Measurements from ENCODE around the gene BLVRB. TPM values are rescaled to one million over a fixed set of nuclear protein-coding genes. Genes with fewer than 3 reads are reported as not detected.

BLVRB gene
- total and polyA plus RNA-seq, 9 of the 15 experiments (the other 6 are each of a cell fraction or from before 2014, with no cell fraction given) = 81.1 to 749 (median 331) TPM

- TF ChIP-seq CREB3 (tag; conservative IDR thresholded peaks at IDR 0.05; ENCODE audit: low read depth) (no peak), MTA3 (IDR thresholded peaks at IDR 0.05; ENCODE audit: borderline replicate concordance) (no peak), NFIC (IDR thresholded peaks at IDR 0.05) (no peak), RBM25 (IDR thresholded peaks at IDR 0.05; ENCODE audit: low read depth, low read length, severe bottlenecking) (no peak), ZNF717 (CRISPR knock-in tag; IDR thresholded peaks at IDR 0.05) (no peak), SMARCE1 (IDR thresholded peaks at IDR 0.05) (0 out of 2 replicates have a peak, but pooled peaks have one; percentile 32), HSF4 (CRISPR knock-in tag; IDR thresholded peaks at IDR 0.05; ENCODE audit: borderline replicate concordance) (no peak), ZNF263 (CRISPR knock-in tag; IDR thresholded peaks at IDR 0.05; ENCODE audit: borderline replicate concordance) (0 out of 2 replicates have a peak, but pooled peaks have one; percentile 3), ZBTB2 (IDR thresholded peaks at IDR 0.05) (no peak), CBFB (CRISPR knock-in tag; IDR thresholded peaks at IDR 0.05) (no peak), STAT5A (IDR thresholded peaks at IDR 0.05; ENCODE audit: borderline replicate concordance, low read length) (no peak), RNF2 (IDR thresholded peaks at IDR 0.05) (0 out of 2 replicates have a peak, but pooled peaks have one; percentile 30), SP2 (IDR thresholded peaks at IDR 0.05; ENCODE audit: extremely low read depth, low read depth, low read length, poor library complexity, severe bottlenecking) (no peak), ZNF398 (CRISPR knock-in tag; IDR thresholded peaks at IDR 0.05) (no peak), ZNF408 (CRISPR knock-in tag; IDR thresholded peaks at IDR 0.05; ENCODE audit: low read depth) (no peak), RBM39 (optimal IDR thresholded peaks at IDR 0.05; ENCODE audit: low read depth, low read length) (no peak), ZNF174 (CRISPR knock-in tag; IDR thresholded peaks at IDR 0.05) (no peak), MXD1 (CRISPR knock-in tag; IDR thresholded peaks at IDR 0.05; ENCODE audit: borderline replicate concordance, poor library complexity, severe bottlenecking) (no peak), PML (IDR thresholded peaks at IDR 0.05; ENCODE audit: low read length) (no peak), NKRF (IDR thresholded peaks at IDR 0.05; ENCODE audit: borderline replicate concordance) (no peak)
- TF ChIP-seq, protein P1, sequence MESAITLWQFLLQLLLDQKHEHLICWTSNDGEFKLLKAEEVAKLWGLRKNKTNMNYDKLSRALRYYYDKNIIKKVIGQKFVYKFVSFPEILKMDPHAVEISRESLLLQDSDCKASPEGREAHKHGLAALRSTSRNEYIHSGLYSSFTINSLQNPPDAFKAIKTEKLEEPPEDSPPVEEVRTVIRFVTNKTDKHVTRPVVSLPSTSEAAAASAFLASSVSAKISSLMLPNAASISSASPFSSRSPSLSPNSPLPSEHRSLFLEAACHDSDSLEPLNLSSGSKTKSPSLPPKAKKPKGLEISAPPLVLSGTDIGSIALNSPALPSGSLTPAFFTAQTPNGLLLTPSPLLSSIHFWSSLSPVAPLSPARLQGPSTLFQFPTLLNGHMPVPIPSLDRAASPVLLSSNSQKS (CRISPR knock-in tag; IDR thresholded peaks at IDR 0.05) = no peak
These were observed 19.7 kb downstream of the BLVRB start (continued) for GRCh38 chr19:40445780-40446262.

Data from K562 (cell line).